GM19438 (cell line): ENCODE data around the gene SPDYE3.
A peak's percentile ranks its signal among the peaks of the same experiment; 100 is the strongest.
"Not testable (repeated sequence)": the region's sequence is repeated elsewhere in the genome, so short reads cannot be mapped to it uniquely, and the experiment has no call there.

ENCODE experiments used
- ATAC-seq: cut with Tn5 transposase; IDR thresholded peaks from one replicate; pipeline ENCODE4 v1.9.1; 2021; ENCODE audit warnings: low read depth; ENCODE audit not compliant: unreplicated experiment

SPDYE3 gene

DNA sequence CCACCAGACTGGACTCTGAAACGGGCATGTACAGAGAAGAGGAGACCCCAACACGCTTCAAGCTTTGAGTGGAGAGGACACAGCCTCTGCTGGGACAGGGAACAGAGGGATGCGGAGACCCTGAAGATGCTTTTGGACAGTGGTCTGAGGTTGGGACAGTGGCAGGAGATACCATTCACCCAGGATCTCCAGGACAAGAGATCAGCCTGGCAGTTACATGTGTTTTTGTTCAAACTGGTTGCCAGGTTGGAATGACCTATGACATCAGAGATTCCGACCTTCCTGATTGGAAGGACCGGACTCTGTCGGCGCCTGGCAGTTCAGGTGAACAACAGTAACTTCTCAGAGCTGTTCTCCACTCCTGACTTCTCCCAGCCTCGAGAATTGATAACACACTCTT, at the start of gene SPDYE3:
TSS of gene SPDYE3 (plus strand) at position 301 of the 400 bp plus-strand sequence. CDS start 184 bp downstream, outside the sequence.
- not testable (repeated sequence) for ATAC-seq

- not testable (repeated sequence) for ATAC-seq
These were observed 47.5 kb upstream of the SPDYE3 start for GRCh38 chr7:100259984-100260383.

DNA sequence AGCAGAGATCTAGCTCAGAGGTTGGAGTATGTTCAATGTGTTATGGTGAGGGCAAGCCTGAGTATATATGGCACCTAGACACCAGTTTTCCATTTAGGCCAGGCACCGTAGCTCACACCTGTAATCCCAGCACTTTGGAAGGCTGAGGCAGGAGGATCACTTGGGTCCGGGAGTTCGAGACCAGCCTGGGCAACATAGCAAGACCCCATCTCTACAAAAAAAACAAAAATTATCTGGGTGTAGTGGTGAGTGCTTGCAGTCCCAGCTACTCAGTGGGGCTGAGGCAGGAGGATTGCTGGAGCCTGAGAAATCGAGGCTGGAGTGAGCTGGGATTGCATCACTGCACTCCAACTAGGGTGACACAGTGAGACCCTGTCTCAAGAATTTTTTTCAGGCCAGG, 44.6 kb upstream of the SPDYE3 start:
- ATAC-seq, result not testable (repeated sequence)

DNA sequence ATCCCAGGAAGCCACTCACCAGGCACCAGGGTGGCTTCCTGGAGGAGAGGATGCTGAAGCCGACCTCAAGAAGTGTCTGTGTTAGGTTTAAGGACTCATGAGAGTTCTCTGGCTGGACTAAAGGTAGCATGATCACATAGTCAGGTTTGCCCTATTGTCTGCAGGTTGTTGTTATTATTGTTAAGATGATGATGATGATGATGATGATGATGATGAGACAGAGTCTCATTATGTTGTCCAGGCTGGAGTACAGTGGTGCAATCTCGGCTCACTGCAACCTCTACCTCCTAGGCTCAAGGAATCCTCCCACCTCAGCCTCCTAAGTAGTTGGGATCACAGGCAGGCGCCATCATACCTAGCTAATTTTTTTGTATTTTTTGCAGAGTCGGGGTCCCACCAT, 43.3 kb upstream of the SPDYE3 start:
- not testable (repeated sequence) for ATAC-seq

DNA sequence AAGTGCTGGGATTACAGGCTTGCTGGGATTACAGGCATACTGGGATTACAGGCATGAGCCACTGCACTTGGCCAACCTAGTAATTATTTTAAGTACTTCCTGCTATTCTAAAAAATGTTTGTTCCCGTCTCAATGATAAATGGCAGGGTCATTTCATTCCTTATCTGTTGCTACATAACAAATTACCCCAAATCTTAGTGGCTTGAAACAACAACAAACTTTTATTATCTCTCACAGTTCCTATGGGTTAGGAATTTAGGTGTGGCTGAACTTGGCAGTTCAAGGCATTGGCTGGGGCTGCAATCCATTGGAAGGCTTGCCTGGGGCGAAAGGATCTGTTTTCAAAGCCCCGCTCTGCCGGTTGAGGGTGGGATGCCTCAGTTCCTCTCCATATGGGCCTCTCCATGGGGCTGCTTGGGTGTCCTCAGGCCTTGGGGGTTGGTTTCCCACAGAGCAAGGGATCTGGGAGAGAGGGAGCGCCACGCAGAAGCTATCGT, 42.8 kb upstream of the SPDYE3 start:
- not testable (repeated sequence) for ATAC-seq

GRCh38 chr7:100265851-100266250, 41.7 kb upstream of the SPDYE3 start:
- not testable (repeated sequence) for ATAC-seq

- no peak for ATAC-seq
These were observed 40.7 kb upstream of the SPDYE3 start for GRCh38 chr7:100266576-100267354.

GRCh38 chr7:100267648-100268047, 39.9 kb upstream of the SPDYE3 start:
- no peak for ATAC-seq

DNA sequence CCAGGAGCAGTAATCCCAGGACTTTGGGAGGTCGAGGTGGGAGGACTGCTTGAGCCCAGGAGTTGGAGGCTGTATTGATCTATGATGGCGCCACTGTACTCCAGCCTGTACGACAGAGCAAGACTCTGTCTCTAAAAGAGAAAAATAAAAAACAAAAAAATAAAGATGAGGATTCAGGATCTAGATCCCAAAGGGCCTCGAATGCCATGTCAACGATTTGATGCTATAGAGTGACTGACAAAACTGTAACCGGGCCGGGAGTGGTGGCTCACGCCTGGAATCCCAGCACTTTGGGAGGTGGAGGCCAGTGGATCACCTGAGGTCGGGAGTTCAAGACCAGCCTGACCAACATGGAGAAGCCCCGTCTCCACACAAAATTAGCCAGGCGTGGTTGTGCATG, 38.6 kb upstream of the SPDYE3 start:
- not testable (repeated sequence) for ATAC-seq

GRCh38 chr7:100269306-100270045, 38.0 kb upstream of the SPDYE3 start:
- ATAC-seq, result not testable (repeated sequence)

DNA sequence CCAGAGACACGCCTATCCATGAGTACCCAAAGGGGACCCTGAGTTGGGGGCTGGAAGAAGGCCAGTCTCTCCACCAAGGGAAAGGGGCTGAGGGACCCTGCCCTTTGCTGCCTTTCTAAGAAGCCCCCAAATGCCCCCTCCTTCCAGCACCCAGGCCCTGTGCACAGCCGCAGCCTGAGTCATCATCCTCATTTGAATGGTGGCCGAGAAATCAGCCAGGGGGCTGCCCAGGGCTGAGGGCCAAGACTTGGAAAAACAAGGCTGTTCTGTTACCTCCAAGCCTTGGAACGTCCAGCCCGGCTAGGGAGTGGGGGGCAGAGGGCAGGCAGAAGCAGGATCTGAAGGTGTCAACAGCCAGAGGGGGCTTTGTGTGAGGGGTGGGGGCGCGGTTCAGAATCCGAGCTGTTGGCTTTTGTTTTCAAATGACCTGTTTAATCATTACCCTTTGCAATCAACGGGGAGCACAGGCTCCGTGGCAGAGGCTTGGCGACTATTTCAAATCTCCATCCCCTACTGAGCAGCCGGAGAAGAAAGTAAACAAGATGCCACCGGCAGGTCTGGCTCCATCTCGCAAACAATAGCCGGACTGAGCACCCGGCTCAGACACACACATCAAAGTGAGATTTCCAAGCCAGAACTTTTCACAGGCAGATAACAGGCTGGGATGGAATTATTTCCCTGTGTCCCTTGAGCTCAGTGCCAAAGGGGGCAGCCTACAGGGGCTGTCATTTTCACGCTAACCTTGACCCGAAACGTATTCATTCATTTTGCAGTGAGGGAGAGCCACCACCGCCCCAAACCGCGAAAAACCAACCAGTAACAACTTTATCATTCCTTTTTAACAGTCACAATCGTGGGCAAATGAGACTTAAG, 37.2 kb upstream of the SPDYE3 start:
- not testable (repeated sequence) for ATAC-seq

- not testable (repeated sequence) for ATAC-seq
These were observed 36.4 kb upstream of the SPDYE3 start for GRCh38 chr7:100270941-100271593.

DNA sequence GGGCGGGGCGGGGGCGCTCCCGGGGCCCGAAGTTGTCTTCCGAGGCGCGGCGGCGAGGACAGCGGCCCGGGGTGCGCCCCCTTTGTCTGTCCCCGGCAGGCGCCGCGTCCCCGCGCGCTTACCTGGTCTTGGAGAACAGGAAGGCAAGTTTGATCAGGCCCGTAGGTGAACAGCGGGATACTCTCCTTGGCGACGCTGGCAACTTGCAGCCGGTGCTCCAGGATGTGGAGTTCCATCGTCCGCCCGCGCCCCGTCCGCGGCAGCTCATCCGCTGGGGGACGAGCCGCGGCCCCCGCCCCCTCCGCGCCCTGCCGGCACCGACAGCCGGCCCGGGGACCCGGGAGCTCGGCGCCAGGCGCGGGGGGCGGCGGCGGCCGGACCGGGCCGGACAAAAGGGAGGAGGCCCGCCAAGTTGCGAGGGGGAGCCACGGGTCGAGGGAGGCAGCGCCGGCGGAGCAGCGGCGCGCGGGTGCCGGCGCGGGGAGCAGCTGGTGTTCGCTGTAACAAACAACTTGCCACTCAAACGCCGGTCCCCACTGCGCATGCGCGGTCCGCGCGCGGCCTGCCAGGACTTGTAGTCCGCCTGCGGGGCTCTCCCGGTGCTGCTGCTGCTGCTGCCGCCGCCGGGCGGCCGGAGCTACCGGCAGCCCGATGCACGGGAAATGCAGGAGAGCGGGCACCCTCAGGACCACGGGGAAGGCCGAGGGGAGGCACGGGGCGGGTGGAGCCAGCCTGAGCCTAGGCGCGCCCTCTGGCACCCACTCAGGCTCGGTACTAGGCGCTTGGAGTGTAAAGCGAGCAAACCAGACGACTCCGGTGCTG, 35.6 kb upstream of the SPDYE3 start:
- ATAC-seq, result peak; percentile 89

DNA sequence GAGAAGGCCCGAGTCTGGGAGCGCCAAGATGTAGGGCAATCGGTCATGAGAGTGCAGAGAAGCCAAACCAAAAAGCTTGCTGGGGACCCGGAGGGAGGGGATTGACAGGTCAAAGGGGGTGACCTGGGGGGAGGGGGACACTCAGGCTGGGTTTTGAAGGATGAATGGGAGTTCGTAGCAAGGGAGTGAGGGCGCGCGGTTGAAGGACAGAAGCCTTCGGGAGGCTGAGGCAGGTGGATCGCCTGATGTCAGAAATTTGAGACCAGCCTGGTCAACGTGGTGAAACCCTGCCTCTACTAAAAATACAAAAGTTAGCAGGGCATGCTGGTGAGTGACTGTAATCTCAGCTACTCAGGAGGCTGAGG, 35.0 kb upstream of the SPDYE3 start:
- ATAC-seq, result not testable (repeated sequence)

- no peak for ATAC-seq
These were observed 32.4 kb upstream of the SPDYE3 start for GRCh38 chr7:100275120-100275519.

- not testable (repeated sequence) for ATAC-seq
These were observed 31.4 kb upstream of the SPDYE3 start for GRCh38 chr7:100276126-100276525.

DNA sequence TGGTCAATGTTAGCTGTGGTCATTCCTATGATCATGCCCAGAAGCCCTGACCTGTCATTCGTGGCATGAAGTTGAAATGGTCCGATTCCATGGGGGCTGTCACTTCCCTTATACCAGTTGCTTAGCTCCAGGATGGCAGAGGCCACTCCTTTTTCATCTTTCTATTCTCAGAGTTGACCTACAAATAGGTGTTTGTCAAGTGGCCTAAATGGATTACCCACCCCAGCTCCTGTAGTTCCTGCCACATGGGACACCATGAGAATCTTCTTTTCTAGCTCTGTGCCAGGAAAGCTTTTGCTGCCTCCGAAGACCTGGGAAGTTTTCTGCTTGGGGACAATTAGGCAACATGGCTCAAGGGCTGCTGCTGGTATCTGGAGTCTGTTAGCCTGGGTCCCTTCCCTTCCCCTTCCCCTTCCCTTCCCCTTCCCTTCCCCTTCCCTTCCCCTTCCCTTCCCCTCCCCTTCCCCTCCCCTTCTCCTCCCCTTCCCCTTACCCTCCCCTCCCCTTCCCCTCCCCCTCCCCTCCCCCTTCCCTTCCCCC, 25.4 kb upstream of the SPDYE3 start:
- ATAC-seq, result not testable (repeated sequence)

DNA sequence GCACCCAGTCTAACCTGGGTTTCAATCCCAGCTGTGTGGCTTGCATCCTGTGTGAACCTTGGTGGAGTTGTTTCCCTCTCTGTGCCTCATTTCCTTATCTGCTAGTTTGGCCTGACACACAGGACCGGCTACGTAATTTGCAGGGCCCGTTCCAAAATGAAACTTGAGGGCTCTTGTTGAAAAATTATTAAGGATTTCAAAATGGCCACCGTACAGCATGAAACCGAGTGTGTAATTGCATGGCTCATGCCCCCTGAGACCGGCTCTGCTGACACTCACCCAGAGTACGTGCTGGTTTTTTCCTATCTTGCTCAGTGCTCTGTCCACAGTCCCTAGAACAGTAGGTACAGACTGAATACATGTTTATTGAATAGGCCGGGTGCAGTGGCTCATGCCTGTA, 24.4 kb upstream of the SPDYE3 start:
- not testable (repeated sequence) for ATAC-seq
